Subcutaneous abdominal adipose tissue (tissue), 5 donors: ENCODE data around the gene TNIK.
"Not testable (repeated sequence)": the region's sequence is repeated elsewhere in the genome, so short reads cannot be mapped to it uniquely, and the experiment has no call there.

Experiments
- H3K27ac ChIP-seq: one replicate; pipeline ENCODE4 v1.7.0; 2013; ENCODE audit warnings: low read depth, mild to moderate bottlenecking, inconsistent platforms, low read length, moderate library complexity
- H3K27me3 ChIP-seq, 5 donors: one replicate each; pipeline ENCODE4 v1.7.0; 2013; ENCODE audit warnings: low read length in 5 of 5, inconsistent platforms in 1 of 5; ENCODE audit not compliant: control insufficient read depth in 5 of 5, insufficient read depth in 4 of 5
- H3K36me3 ChIP-seq, 5 donors: one replicate each; pipeline ENCODE4 v1.7.0; 2013; ENCODE audit warnings: low read length in 5 of 5; ENCODE audit not compliant: control insufficient read depth in 5 of 5, insufficient read depth in 5 of 5
- H3K4me1 ChIP-seq, 5 donors: one replicate each; pipeline ENCODE4 v1.7.0; 2013; ENCODE audit warnings: low read length in 5 of 5, mild to moderate bottlenecking in 3 of 5, moderate library complexity in 1 of 5; ENCODE audit not compliant: control insufficient read depth in 5 of 5, insufficient read depth in 5 of 5
- H3K4me3 ChIP-seq, 5 donors: one replicate each; pipeline ENCODE4 v1.7.0; 2013; ENCODE audit warnings: low read length in 5 of 5, low read depth in 1 of 5
- H3K9ac ChIP-seq, 5 donors: one replicate each; pipeline ENCODE4 v1.7.0; 2013; ENCODE audit warnings: low read length in 5 of 5, mild to moderate bottlenecking in 4 of 5, moderate library complexity in 3 of 5
- H3K9me3 ChIP-seq, 5 donors: one replicate each; pipeline ENCODE4 v1.7.0; 2013; ENCODE audit warnings: low read length in 5 of 5; ENCODE audit not compliant: control insufficient read depth in 5 of 5
- donor health status: healthy.
- donor health status: healthy.
- donor health status: healthy.
- donor health status: healthy.
- donor health status: healthy.

TNIK gene

DNA sequence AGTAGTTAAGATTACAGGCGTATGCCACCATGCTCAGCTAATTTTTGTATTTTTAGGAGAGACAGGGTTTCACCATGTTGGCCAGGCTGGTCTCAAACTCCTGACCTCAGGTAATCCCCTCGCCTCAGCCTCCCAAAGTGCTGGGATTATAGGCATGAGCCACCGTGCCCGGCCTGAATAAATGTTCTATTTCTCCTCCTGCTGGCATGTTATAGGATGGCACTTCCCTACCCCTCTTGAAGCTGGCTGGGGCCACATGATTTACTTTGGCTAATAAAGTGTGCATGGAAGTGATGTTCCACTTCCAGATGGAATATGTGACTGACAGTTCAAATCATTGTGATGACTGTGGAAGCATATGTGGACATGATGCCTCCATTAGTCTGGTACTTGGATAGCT, 77.9 kb downstream of the TNIK start:
- H3K36me3 ChIP-seq, H3K4me3 ChIP-seq, H3K4me1 ChIP-seq, H3K9me3 ChIP-seq, H3K27me3 ChIP-seq, H3K27ac ChIP-seq, H3K9ac ChIP-seq: not testable (repeated sequence)

DNA sequence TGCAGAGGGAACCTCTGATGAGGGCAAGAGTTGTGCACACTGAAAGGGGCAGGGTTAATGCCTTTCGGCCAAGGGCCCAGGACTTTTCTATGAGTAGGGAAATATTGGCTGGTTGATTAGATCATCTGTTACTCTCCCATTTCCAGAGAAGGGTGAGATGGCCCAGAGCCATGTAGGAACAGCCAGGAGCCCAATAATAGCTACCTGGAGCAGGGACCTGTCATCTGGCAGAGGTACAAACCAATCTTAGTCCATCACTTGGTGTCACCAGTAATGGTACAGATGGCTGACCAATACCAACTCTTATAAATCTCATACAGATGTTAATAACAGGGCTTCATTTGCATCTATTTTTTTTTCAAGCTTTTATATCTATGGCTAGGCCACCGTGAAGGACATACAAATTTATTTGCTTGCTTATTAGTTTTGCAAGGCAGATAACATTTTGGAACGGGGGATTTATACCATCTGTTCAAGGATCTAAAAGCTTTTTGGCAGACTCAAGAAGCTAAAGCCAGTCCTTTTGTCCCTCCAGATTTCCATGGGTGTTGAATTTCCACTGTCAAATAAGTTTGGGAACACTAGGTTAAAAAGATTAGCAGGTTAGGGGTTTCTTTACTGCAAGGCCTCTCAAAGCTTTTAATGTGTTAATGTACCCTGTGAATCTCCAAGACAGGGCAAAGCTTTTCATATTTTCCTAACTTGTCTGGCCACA, 79.3 kb downstream of the TNIK start:
- no peak overlapping the region for H3K9ac ChIP-seq
- H3K27me3 ChIP-seq: no peaks in the 10 kb centered on the region
- H3K36me3 ChIP-seq: no peaks in the 10 kb centered on the region
- H3K4me1 ChIP-seq: no peaks in the 10 kb centered on the region
- H3K9me3 ChIP-seq: no peaks in the 10 kb centered on the region
- no peak overlapping the region for H3K27ac ChIP-seq
- no peak overlapping the region for H3K4me3 ChIP-seq

DNA sequence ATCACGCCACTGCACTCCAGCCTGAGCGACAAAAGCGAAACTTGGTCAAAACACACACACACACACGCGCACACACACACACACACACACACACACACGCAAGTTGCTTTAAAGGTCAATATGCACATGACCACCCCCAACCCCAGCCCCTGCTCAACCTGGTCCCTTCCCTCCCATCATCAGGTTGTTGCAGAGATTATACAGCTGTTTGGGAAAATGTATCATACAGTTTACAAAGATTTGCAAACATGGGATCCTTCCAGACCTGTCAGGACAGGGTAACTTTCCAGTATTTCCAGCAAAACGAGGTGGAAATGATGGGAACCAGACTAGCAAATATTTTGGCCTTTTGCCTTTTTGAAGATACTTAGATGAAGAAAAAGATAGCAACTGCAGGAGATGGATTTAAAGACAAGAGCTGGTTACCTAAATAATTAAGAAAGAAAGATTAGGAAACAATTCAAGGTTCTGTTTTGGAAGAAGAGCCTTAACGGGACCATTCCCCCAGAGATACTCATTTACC, 80.2 kb downstream of the TNIK start:
- Histone ChIP-seq H3K9ac (no peak overlapping the region), H3K4me1 (no peaks in the 10 kb centered on the region), H3K4me3 (no peak overlapping the region), H3K27ac (no peak overlapping the region), H3K9me3 (no peaks in the 10 kb centered on the region), H3K36me3 (no peaks in the 10 kb centered on the region), H3K27me3 (no peaks in the 10 kb centered on the region)

DNA sequence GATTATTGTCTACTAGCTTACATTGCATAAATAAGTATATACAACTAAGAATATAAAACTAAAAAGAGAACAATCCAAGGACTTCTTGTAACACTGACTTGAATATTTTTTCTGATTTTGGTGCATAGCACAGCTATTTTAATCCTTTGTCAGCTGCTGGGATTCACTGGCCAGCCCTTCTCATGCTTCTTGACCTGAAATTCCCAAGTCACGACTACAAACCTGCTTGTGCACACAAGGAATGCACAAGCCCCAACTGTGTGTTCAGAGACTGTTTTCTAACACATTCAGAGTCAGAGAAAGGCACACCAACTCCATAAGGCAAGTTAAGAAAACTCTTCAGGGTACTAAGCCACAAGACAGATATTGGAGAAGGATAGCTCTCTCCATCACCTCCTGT, 80.9 kb downstream of the TNIK start:
- H3K36me3 ChIP-seq: no peaks in the 10 kb centered on the region
- no peak overlapping the region for H3K9ac ChIP-seq
- no peaks in the 10 kb centered on the region for H3K9me3 ChIP-seq
- no peak overlapping the region for H3K27ac ChIP-seq
- H3K4me1 ChIP-seq: peaks cover 0 to 2% (median 0%) of the 10 kb centered on the region in 5 donors
- H3K4me3 ChIP-seq: no peak overlapping the region
- no peaks in the 10 kb centered on the region for H3K27me3 ChIP-seq

DNA sequence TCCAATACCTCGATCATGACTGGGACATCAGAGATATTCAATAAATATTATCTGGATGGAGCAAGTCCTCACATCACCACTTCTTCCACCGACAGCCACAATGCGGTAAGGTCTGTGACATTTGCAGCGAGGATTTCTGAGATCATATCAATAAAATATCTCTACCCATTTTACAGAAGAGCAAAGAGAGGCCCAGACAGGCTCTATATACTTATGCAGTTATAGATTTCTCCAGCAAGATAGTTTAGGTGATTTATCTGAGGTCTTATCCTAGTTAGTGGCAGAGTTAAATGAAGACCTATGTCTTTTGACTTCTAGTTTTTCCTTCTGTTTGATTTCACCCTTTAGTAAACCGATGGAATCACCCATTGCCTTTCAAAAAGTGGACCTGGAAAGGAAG, 81.6 kb downstream of the TNIK start:
- Histone ChIP-seq H3K9ac (no peak overlapping the region), H3K4me1 (peaks cover 0 to 9% (median 0%) of the 10 kb centered on the region in 5 donors), H3K9me3 (no peaks in the 10 kb centered on the region), H3K36me3 (no peaks in the 10 kb centered on the region), H3K4me3 (no peak overlapping the region), H3K27me3 (no peaks in the 10 kb centered on the region), H3K27ac (no peak overlapping the region)

DNA sequence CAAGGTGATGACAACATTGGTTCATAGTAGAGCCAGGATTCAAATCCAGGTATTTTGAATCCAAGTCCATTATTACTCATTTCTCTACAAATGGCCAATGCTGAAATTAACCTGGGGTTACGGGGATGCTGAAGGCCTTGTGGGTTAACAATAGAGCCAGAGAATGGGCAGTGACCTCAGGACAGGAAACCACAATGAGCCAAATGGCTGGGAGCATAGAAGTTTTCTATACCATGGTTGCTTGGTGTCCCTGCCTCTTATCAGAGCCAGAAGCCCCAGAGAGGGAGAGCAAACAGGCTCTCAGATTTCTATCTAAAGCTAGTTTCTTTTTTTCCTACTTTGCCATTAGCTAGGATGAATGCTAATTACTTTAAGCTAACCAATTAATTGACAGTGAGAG, 82.3 kb downstream of the TNIK start:
- Histone ChIP-seq H3K4me3 (no peak overlapping the region), H3K9ac (no peak overlapping the region), H3K27me3 (no peaks in the 10 kb centered on the region), H3K4me1 (peaks cover 0 to 10% (median 0%) of the 10 kb centered on the region in 5 donors), H3K36me3 (no peaks in the 10 kb centered on the region), H3K27ac (no peak overlapping the region), H3K9me3 (no peaks in the 10 kb centered on the region)

DNA sequence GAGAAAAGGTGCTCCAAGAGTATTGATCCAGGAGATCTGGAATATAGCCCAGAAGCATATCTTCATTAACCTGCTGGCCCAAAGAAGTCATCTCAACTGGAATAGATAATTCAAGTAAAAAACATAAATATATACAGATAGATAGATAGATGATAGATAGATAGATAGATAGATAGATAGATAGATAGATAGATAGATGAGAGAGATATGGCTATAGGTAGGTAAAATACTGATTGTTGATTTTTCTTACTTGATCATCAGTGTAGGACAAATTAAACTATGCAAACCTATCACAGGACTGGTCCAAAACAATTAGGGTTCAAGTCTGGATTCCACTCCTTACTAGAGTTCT, 83.6 kb downstream of the TNIK start:
- Histone ChIP-seq H3K9ac (no peak overlapping the region), H3K36me3 (no peaks in the 10 kb centered on the region), H3K27me3 (no peaks in the 10 kb centered on the region), H3K4me1 (peaks cover 0 to 10% (median 0%) of the 10 kb centered on the region in 5 donors), H3K27ac (no peak overlapping the region), H3K9me3 (no peaks in the 10 kb centered on the region), H3K4me3 (no peak overlapping the region)

DNA sequence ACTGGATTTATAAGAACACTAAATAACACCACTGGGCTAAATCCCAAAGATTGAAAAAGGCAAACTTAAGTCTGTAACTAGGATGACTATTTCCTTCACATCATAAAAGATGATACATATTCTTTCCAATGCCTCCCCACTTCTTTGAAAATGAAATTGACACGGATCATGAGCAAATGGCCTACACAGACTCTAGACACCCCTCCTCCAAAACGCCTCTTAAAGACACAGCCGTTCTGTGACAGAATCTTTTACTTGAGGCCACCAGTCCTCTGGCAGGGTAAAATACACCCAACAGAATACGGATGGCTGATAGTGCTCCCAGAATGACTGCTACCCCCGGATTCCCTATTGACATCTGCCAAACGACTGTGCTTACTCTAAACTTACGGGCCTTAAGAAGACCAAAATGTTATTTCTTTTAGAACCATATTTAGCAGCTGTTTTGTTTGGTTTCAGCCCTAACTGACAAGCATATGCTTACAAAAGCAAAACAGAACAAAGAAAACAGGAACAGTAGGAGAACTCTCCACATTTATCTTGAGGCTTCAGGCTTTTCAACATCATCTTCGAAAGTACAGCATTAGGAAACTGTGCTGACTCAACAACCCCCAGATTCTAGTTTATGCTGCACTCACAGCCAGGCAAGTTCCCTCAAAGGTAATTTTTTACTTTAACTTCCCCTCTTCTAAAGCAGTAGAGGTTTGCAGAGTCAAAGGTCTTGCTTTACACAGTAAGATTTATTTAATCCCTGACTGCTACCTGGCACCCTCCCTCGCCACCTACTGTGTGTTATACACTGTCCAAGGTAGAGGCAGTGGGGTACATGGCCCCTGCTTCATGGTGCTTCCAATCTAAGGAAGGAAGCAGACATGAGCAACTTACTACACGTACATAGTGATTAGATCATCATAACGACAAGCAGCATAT, 84.3 kb downstream of the TNIK start:
- no peak overlapping the region for H3K27ac ChIP-seq
- H3K4me3 ChIP-seq: no peak overlapping the region
- peaks cover 0 to 10% (median 0%) of the 10 kb centered on the region in 5 donors for H3K4me1 ChIP-seq
- H3K27me3 ChIP-seq: no peaks in the 10 kb centered on the region
- H3K9me3 ChIP-seq: no peaks in the 10 kb centered on the region
- no peaks in the 10 kb centered on the region for H3K36me3 ChIP-seq
- H3K9ac ChIP-seq: no peak overlapping the region

DNA sequence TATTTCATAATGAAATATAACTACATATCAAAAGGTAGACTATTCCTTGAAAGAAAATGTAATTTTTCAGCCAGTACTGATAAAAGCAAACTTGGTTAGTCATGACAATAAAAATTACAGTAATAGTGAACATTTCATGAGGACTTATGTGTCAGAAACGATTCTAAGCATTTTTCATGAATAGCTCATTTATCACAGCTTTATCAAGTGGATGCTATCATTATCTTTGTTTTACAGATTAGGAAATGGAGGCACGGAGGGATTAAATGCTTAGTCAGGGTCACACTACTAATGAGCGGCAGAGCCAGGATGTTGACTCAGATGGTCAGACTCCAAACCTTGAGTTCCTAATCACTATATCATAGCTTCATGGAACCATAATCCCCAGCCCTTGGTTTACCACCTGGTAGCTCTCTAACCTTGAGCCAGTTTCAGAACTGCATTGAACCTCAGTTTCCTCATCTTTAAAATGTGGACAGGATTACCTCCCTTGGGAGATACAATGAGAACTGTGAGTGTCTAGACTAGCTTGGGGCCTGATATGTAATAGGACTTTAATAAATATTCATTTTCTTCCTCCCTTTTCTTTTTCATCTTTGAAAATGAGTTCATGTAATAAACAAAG, 85.4 kb downstream of the TNIK start:
- Histone ChIP-seq H3K9ac (no peak overlapping the region), H3K4me1 (peaks cover 0 to 10% (median 0%) of the 10 kb centered on the region in 5 donors), H3K9me3 (no peaks in the 10 kb centered on the region), H3K4me3 (no peak overlapping the region), H3K36me3 (no peaks in the 10 kb centered on the region), H3K27ac (no peak overlapping the region), H3K27me3 (no peaks in the 10 kb centered on the region)

DNA sequence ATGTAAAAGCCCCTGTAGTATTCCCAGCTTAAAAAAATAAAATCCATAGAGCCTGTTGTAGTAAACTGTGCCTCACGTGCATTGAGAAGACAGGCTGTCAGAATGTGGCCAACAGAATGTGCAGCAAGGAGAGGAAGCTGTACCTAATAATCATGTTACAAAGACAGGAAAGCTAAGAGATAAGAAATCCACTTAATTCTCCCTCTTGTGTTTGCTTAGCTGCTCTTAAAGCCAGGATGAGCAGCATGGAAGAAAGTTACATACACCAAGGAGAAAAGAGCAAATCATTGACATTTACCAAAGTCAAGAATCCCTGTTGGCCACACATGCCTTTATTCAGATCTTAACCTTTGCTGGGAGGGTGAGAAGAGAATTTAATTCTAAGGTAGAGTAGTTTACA, 85.9 kb downstream of the TNIK start:
- Histone ChIP-seq H3K27ac (no peak overlapping the region), H3K4me3 (no peak overlapping the region), H3K36me3 (no peaks in the 10 kb centered on the region), H3K9me3 (no peaks in the 10 kb centered on the region), H3K4me1 (peaks cover 0 to 10% (median 0%) of the 10 kb centered on the region in 5 donors), H3K27me3 (no peaks in the 10 kb centered on the region), H3K9ac (no peak overlapping the region)
